NCI-H748 (cell line): ENCODE results near the gene SLC4A8.

Experiments used
- DNase-seq: peaks from one replicate; lab custom pipeline; 2025; ENCODE audit not compliant: unreplicated experiment; lab: John Stamatoyannopoulos, UW

Gene SLC4A8

GRCh38 chr12:51521554-51522276, 97.1 kb downstream of the SLC4A8 start:
- DNase-seq, result peak; percentile 14

- no peak for DNase-seq
Observed at GRCh38 chr12:51522696-51523095, 98.1 kb downstream of the SLC4A8 start.

GRCh38 chr12:51524386-51524901, 99.8 kb downstream of the SLC4A8 start:
- no peak for DNase-seq

- no peak for DNase-seq
Observed at GRCh38 chr12:51525518-51525917, 100.9 kb downstream of the SLC4A8 start.

GRCh38 chr12:51527966-51528365, 103.3 kb downstream of the SLC4A8 start:
- DNase-seq, result no peak

GRCh38 chr12:51528852-51529650, 104.4 kb downstream of the SLC4A8 start:
- no peak for DNase-seq

GRCh38 chr12:51529651-51529970, 105.0 kb downstream of the SLC4A8 start:
- no peak for DNase-seq

GRCh38 chr12:51530208-51530607, 105.6 kb downstream of the SLC4A8 start:
- DNase-seq, result no peak

- DNase-seq, result no peak
Observed at GRCh38 chr12:51531284-51531977, 106.8 kb downstream of the SLC4A8 start.

GRCh38 chr12:51531978-51532497, 107.4 kb downstream of the SLC4A8 start:
- peak; percentile 89 for DNase-seq

GRCh38 chr12:51533799-51534198, 109.2 kb downstream of the SLC4A8 start:
- peak; percentile 75 for DNase-seq

GRCh38 chr12:51534216-51535074, 109.8 kb downstream of the SLC4A8 start:
- no peak for DNase-seq

- DNase-seq, result peak; percentile 14
Observed at GRCh38 chr12:51536159-51536558, 111.5 kb downstream of the SLC4A8 start.

- no peak for DNase-seq
Observed at GRCh38 chr12:51538149-51538548, 113.5 kb downstream of the SLC4A8 start.

- DNase-seq, result no peak
Observed at GRCh38 chr12:51538599-51538998, 114.0 kb downstream of the SLC4A8 start.

GRCh38 chr12:51540996-51541395, 116.4 kb downstream of the SLC4A8 start:
- no peak for DNase-seq

- DNase-seq, result no peak
Observed at GRCh38 chr12:51546097-51546496, 121.5 kb downstream of the SLC4A8 start.

- DNase-seq, result peak; percentile 43
Observed at GRCh38 chr12:51547606-51548005, 123.0 kb downstream of the SLC4A8 start.

GRCh38 chr12:51548241-51548640, 123.6 kb downstream of the SLC4A8 start:
- peak; percentile 90 for DNase-seq

GRCh38 chr12:51549637-51550036, 125.0 kb downstream of the SLC4A8 start:
- peak; percentile 98 for DNase-seq
